H4 (cell line): ENCODE results near the gene ARHGDIA. TPM values are rescaled to one million over a fixed set of nuclear protein-coding genes. Genes with fewer than 3 reads are reported as not detected.
"Not testable (repeated sequence)": the region's sequence is repeated elsewhere in the genome, so short reads cannot be mapped to it uniquely, and the experiment has no call there.

Experiments used
- DNase-seq: peaks from one replicate; pipeline ENCODE4 v3.0.0-alpha.2; 2015; ENCODE audit warnings: low spot score
- total RNA-seq: library from RNA; depleted of rRNA; stranded (reverse); fragments of >200 nt; shearing (Covaris generic); gene quantifications from 2 replicates; pipeline ENCODE4 v1.2.3, GENCODE V29; 2014; rRNA removed

ARHGDIA gene
- total RNA-seq, result 78.2 and 78.9 TPM in 2 replicates

DNA sequence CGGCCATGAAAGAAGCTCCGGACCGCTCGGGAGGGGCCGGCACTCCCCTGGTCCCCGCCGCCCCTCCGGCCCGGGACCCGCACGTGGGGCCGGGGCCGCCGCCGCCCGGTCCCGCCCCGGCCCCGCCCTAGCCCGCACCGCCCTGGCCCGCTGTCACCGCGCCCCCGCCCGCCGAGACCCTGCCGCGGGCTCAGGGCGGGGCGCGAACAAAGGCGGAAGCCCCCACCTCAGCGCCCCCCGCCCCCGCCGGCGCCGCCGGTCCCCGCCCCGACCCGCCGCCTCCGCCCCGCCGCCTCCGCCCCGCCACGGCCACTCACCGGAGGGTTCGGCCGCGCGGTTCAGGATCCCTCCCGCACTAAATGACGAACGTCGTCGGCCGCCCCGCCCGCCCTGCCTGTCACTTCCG, at the start of gene ARHGDIA:
Gene ARHGDIA (minus strand): TSS at position 357 of the 406 bp plus-strand sequence. CDS start 1,407 bp downstream, outside the sequence.
- peak; percentile 87 for DNase-seq

DNA sequence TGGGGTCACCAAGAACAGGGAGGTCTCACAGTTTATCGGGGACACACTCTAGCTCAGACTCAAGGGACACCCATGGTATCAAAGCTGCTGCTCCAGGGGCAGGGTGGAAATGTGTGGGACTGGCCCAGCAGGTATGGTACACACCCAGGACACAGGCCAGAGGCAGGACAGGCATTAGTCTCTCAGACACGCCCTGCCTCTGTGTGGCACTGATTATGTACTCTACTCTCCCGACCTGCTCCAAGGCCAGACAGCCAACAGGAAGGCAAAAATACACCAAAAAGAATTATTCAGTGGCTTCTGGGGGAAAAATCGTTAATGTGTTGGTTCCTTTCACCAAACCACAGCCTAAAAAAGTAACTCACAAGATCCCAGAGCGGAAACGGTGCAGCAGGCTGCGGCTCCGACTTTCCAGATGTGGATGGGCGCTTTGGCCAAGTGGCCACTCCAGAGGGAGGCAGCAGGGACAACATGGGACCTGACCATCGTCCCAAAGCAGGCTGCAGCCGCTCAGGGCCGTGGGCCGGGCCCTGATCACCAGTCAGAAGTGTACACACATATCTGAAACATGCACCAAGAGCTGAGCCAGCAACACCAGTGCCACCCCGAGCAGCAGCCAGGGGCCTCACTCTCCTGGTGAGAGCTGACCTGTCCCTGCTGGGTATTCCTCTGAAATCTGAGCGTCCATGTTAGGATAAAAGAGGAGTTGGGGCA, 47.9 kb upstream of the ARHGDIA start:
- DNase-seq, result no peak

DNA sequence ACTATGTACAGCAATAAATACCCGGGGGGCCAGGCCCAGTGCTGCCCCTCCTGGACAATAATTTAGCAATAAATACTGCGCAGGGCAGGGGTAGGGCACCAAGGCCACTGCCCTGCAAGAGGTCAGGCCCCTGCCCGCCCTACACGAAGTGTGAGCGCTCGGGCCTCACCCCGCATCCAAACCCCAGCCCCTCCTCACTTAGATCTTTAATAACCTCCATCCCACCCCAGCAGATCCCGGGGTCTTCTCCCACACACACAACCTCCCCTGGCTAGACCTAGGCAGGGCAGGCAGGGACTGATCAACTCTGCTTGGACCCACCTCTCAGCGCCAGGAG, 47.2 kb upstream of the ARHGDIA start:
- DNase-seq, result not testable (repeated sequence)

DNA sequence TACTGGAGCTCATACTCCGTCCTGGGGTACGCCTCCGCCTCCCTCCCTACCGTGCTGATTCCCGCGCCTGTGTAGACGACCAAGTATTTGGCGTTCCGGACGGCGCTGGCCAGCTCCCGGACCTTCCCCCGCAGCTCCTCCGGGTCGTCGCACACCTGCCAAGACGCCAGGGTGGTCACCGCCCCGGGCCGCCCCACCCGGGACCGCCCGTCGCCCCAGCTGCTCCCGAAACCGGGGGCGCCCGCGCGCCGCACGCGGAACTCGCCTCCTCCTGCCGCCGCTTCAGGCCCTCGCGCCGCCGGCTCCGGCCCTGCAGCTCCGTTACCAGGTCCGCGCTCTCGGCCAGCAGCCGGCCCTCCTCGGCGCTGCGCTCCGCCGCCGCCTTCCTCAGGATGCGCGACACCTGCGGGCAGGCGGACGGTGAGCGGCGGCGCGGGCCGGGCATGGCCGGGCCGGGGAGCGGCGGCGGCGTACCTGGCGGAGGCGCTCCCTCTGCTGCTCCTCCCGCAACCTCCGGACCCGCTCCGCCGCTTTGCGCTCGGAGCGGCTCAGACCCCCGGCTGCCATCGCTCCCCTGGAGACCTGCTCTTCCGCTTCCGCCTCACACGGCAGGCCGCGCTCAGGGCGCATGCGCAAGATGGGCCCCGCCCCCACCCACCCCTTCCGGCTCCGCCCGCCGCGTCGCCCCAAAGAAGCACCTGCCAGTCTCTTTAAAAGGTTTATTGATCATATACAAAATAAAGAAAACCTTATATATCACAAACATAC, 46.6 kb upstream of the ARHGDIA start, which contains the start of gene SIRT7:
Gene SIRT7 (minus strand): TSS at position 612 of the 768 bp plus-strand sequence. CDS start 45 bp downstream, at position 567.
- DNase-seq, result peak; percentile 49

DNA sequence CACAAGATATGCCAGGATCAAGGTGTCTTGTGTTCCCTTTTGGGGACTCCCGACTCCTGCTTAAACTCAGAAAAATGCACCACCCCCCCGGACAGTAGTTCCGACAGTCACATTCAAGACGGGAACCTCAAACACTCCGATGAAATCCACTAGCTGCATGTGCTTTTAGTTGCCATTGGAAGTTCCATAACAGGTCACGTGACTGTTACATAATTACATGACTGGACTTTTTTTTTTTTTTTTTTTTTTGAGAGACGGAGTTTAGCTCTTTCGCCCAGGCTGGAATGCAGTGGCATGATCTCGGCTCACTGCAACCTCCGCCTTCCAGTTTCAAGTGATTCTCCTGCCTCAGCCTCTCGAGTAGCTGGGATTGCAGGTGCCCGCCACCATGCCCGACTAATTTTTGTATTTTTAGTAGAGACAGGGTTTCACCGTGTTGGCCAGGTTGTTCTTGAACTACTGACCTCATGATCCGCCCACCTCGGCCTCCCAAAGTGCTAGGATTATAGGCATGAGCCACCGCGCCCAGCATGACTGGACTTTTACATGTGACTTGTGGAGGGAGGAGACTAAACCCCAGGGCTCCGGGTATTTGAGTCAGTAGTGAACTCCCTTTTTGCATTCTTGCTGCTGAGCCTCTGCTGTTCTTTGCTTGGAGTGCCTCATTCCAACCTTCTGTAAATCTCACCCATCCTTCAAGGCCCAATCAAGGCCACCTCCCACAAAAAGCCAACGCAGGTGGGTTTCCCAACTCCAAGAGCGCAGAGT, 45.3 kb upstream of the ARHGDIA start:
- DNase-seq, result peak; percentile 40

DNA sequence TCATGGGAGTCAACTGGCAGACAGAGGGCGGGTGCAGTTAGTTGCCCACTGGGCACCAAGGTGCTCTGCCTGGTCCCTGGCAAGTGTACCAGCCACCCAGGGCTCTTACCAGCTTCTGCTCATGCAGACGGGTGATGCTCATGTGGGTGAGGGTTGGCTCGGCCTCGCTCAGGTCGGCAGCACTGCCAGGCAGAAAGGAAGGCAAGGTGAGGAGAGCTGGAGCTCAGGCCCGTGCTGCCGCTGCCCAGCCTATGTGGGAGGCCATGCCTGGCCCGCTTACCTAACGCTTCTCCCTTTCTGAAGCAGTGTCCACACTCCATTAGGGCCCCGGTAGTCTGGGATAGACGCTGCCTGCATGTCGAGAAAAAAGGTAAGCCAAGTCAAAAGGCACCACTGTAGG, 44.2 kb upstream of the ARHGDIA start:
- no peak for DNase-seq

DNA sequence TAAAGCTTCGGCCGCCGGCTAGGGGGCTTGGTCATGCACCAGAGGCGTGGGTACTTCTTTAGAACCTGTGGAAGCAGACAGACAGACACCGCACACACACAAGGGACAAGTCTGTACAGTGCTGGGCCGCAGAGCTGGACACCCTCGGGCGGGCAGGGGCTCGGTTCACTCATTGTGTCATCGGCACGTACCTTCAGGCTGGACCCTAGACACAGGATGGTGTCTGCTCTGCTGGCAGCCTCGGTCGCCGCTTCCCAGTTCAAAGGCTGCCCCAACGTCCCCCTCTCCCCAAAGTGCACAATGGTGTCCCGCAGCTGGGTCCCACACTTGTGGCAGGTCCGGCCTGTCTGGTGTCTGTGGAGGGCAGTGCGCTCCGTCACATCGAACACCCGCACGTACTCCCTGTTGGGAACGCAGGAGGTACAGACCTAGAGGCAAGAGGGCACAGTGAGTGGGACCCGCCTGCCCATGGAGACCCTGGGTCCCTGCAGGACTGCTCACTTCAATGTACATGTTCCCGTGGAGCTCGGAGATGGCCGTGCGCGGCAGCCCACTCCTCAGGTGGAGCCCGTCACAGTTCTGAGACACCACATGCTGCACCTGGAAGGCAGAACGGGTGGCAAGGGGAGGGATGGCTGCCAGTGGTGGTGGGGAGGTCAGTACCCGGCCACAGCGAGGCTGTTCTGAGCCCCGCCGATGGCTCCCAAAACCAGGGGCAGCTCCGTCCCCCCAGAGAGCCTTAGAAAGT, 43.1 kb upstream of the ARHGDIA start:
- no peak for DNase-seq

DNA sequence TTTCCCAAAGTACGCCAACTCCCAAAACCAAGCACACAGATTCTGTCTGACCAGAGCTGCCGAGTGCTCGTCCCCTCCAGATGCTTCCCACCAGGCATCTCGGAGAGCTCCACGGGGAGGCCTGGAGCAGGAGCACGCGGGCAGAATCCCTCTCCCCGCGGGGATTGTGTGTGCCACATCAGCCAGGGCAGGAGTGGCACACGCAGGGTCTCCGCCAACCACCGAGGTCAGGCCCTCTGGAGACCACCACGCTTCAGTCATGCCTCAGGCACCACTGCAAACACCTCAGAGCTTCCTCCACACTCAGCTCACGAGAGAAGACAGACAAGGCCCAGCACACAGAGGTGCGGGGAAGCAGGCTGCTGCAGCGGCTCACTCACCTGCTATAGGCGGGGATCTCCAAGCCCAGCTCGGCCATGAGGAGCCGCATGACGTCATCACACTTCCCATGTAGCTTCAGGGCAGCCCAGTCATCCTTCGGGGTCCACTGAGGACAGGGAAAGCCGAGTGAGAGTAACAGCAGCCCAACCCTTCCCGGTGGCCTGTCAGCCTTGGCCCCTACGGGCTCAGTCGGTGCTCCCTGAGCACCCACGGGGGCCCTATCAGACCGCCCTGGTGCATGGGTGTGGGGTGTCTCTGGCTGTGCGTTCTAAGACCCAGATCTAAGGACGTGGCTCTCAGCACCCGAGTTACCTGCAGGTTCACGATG, 42.4 kb upstream of the ARHGDIA start:
- no peak for DNase-seq

DNA sequence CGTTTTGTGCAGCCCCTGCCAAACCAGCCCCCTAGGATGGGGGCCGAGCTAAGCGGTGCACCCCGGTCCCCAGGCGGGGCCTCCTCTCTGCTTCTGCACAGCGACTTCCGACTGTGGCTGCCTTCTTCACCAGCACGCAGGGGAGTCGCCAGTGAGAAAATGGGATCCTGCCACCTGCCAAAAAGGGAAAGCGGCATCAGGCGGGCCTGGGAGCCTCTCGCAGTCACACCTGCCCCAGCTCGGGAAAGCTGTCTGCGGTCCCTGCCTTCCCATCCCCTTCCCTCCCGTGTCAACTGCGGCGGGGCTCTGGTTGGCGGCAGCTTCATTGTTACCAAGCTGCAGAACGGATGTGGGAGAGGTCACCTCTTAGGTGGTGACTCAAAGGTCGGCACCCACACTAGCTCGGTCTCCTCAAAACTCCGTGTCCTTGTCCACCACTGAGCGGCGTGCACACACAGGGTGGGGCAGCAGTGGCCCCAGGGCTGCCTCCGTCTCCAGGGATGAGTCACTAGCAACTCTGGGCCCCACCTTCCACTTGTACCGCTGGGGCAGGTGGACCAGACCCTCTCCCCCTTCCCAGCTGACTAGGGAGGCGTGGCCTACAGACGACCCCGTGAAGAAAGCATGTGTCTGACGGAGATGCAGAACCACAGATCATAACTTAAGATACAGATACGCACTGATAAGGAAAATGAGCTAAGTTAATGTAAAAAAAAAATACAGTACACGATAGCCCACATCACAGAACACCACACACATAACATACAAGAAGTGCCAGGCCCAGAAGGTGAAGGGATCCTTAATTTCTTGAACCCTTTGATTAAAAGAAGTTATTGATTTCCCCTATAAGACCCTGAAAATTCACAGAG, 41.5 kb upstream of the ARHGDIA start:
- peak; percentile 53 for DNase-seq

DNA sequence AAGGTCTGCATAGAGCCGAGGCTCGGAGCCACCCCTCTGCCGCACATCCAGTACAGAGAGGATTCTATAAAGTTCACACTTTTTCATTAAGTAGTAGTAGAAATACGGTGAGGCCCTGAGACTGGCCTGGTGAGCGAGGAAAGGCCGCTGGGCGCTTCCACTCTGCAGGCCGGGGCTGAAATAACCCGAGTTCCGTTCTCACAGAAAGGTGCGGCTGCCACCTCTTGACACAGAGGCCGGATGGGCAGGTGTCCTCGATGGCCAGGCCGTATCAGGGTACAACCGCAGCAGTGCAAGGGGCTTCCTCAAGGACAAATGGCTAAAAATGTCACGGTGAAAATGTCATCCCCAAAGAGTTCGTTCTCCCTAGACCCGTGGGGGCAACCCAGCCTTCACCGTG, 40.8 kb upstream of the ARHGDIA start:
- no peak for DNase-seq

DNA sequence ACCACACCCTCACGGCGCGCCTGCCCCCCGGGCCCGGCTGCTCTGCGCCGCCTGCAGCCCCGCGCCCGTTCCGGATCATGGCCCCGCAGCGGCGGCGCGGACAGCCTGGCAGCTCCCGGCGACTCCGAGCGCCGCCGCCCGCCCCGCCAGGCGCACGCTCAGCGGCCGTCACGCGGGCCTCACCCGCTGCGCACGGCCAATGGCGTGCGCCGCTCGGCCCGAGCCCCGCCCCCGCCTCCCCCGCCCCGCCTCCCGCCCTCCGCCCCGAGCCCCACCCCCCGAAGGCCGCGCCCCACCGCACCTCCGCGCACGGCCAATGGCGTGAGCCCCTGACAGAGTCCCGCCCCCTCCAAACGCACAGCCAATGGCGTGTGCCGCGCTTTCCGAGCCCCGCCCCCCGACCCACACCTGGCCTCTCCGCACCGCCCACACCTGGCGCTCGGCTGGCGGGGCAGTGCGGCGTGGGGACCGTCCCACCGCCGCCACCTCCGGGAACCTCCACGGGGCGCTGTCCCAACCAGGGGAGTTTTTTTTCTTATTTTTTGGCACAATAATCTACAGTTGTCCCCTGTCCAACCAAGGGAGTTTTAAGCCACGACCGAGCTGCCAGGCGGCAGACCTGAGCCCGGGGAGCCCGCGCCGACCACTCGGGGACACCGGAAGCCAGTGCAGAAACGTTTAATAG, 40.3 kb upstream of the ARHGDIA start, which contains the start of gene PCYT2:
Gene PCYT2 (minus strand): TSS at position 123 of the 685 bp plus-strand sequence. CDS start 44 bp downstream, at position 79.
- peak; percentile 77 for DNase-seq

DNA sequence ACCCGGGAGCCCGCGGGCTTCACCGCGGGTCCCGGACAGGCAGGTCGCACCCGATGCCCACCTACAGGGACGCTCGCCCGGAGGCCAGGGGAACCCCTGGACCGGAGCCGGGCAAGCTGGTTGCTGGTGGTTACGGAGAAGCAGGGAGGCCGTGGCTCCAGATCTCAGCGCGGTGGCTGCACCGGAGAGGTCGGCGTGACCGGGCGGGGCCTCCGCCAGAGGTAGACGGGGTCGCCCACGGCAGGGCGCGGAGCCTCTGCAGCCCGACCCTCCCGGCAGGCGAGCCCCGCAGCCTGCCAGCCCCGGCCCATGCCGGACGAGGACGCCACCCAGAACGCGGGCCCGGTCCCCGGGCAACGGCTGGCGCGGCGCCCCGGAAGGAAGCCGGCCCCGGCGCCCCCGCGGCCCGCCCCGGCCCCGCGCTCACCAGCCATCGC, 39.7 kb upstream of the ARHGDIA start:
- no peak for DNase-seq

DNA sequence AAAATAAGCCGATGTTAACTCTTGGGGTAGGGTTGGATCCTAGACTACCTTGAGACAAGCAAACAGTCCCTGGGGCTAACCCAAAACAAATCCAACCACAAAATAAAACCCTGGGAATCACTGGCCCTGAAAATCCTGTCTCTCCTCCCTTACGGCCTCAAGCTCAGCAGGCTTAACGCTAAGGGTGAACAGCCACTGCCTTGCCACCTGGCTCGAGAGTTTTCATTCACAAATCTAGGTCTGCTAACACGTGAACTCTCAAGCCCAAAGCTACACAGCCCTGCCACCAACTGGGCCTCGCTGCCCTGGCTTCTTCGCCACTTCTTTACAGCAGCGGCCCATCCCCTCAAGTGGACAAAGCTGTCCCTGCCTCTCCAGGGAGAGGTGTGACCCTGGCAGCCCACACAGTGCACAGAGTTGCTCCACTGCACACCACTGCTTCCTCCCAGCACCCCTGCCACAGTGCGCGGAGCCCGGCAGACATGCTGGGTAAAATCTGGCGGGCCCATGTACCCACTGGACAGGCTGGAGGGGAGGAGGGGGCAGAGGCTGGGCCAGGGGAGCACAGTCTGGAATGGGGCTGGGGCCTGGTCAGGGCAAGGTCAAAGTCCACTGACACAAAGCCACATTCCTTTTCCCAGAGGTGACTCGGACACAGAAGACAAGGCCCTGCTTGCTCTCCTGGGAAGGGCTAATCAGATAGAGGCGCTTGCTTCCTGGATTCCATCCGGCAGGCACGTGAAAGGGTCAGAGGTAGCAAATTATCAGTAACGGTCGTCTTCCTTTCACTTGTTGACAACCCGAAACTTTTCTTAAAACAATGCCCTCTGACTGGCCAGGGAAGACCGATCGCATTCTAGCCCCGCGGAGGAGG, 39.1 kb upstream of the ARHGDIA start:
- DNase-seq, result no peak

DNA sequence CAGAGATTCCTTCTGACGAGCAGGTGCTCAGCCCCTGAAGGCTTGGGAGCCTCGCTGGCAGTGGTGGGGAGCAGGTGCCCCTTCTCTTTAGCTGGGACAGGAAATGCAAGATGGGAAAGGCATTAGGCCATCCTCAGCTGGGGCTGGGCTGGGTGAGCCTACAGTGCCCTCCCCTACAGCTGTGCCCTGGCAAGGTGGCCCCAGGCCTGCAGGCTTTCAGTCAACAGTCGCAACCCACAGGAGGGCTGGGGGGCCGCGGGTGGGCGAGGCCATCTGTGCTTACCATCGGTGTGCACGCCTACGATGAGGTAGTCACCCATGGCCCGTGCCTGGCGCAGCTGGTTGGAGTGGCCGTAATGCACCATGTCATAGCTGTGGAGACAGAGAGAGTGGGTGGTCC, 38.1 kb upstream of the ARHGDIA start:
- no peak for DNase-seq

DNA sequence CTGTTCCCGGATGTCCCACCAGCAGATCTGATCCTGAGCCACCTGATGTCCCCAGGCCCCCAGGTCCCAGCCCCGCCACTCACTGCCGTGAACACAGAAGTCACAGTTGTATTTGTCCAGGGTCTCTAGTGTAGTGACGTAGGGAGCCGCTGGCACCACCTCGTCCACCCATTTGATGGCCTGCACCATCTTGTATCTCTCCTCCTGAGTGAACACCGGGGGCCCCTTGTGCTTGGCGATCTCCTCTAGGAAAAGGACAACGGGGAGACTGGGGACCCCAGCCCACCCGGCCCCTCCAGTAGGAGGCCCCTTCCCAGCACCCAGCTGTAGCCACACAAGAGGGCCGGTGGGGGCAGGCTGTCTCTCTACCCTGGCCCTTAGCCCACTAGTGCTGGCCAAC, 37.7 kb upstream of the ARHGDIA start:
- DNase-seq, result no peak

DNA sequence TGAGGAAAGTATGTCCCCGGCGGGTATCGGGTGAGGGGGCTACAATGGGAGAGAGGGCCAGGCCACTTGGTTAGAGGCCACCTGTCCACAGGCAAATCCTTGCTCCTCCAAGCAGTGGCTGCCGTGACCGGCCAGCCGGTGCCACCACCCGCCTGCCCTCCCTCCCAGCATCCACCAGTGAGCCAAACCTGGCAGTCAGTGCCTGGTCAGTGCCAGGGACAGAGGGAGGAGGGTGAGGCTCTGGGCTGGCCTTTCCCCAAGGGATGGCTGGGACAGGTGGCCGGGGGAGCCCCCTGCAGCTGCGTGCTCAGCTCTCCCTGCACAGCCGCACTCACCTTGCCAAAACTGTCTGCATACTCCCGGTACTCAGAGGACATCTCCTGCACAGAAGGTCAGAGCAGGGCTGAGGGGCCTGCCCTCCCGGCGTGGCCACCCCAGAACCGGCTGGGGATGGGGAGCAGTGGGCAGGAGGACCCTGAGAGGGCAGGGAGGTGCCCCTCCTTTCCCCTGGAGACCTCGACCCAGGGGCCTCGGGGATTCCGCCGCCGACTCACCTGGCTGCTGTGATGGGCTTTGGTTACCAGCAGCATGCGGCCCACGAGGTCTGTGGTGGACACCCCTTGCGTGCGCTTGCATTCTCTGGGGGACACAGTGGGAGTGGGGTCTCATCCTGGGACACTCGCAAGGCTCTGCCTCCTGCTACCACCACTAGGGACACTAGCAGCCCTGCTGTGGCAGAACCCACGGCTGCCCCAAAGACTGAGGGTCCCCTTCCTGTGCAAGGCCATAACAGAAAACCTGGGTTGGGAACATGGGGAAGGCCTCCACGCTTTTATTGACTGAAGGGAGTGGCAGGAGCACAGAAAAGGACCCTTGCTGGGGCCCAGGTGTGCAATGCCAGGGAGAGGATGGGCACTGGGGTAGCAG, 36.3 kb upstream of the ARHGDIA start:
- DNase-seq, result no peak
